DND-41 (cell line): ENCODE measurements around the gene MYBBP1A.

ENCODE experiments used
- ATAC-seq: fragments of 200-7000 bp; cut with Tn5 transposase; 3 replicates; pipeline ENCODE4 v1.9.1; 2021; ENCODE audit warnings: low read depth; ENCODE audit not compliant: insufficient read depth
- DNase-seq: peaks from one replicate; pipeline ENCODE4 v3.0.0-alpha.2; 2020
- H2AFZ ChIP-seq: 2 replicates; pipeline ENCODE4 v1.6.0; 2012; ENCODE audit warnings: low read depth, low read length
- H3K27ac ChIP-seq: 2 replicates; pipeline ENCODE4 v1.5.1; 2012; ENCODE audit warnings: low read length, inconsistent platforms
- H3K27me3 ChIP-seq: fragments of 200-600 bp; sonication (generic); 2 replicates; pipeline ENCODE4 v1.6.0; 2012; ENCODE audit warnings: low read length, mild to moderate bottlenecking, inconsistent platforms; ENCODE audit not compliant: insufficient read depth, poor library complexity
- H3K36me3 ChIP-seq: 2 replicates; pipeline ENCODE4 v1.5.1; 2012; ENCODE audit warnings: low read length, inconsistent platforms; ENCODE audit not compliant: insufficient read depth
- H3K4me1 ChIP-seq: 2 replicates; pipeline ENCODE4 v1.5.1; 2012; ENCODE audit warnings: mild to moderate bottlenecking, low read length; ENCODE audit not compliant: insufficient read depth
- H3K4me2 ChIP-seq: 2 replicates; pipeline ENCODE4 v1.6.0; 2012; ENCODE audit warnings: mild to moderate bottlenecking, moderate library complexity, low read length, inconsistent platforms; ENCODE audit not compliant: insufficient read depth
- H3K4me3 ChIP-seq, 2 experiments: fragments of 200-600 bp in 1 of 2; shearing (Covaris generic) in 1 of 2; 2 replicates each; pipeline ENCODE4 v1.5.1; 2012 to 2016; ENCODE audit warnings: inconsistent platforms in 2 of 2, low read length in 2 of 2, mild to moderate bottlenecking in 2 of 2, low read depth in 1 of 2, moderate library complexity in 1 of 2
- H3K79me2 ChIP-seq: 2 replicates; pipeline ENCODE4 v1.6.0; 2012; ENCODE audit warnings: low read length, inconsistent platforms; ENCODE audit not compliant: insufficient read depth
- H3K9ac ChIP-seq: 2 replicates; pipeline ENCODE4 v1.6.0; 2012; ENCODE audit warnings: low read depth, mild to moderate bottlenecking, inconsistent platforms, low read length, moderate library complexity
- H3K9me3 ChIP-seq: 2 replicates; pipeline ENCODE4 v1.5.1; 2012; ENCODE audit warnings: low read length, moderate library complexity, mild to moderate bottlenecking, inconsistent platforms; ENCODE audit not compliant: insufficient read depth, severe bottlenecking
- H4K20me1 ChIP-seq: 2 replicates; pipeline ENCODE4 v1.6.0; 2012; ENCODE audit warnings: low read length; ENCODE audit not compliant: insufficient read depth
- CTCF ChIP-seq: IDR thresholded peaks from 2 replicates; pipeline ENCODE4 v1.5.1; 2012; ENCODE audit warnings: borderline replicate concordance, low read length, moderate library complexity, mild to moderate bottlenecking; ENCODE audit not compliant: poor library complexity, severe bottlenecking; ENCODE audit errors: extremely low read depth
- EZH2 ChIP-seq: IDR thresholded peaks from 3 replicates; pipeline ENCODE4 v1.6.1; 2012; ENCODE audit warnings: borderline replicate concordance, low read depth, mild to moderate bottlenecking, moderate library complexity, low read length, inconsistent platforms; ENCODE audit not compliant: severe bottlenecking

MYBBP1A gene

GRCh38 chr17:4535667-4536258 is 19.4 kb downstream of the MYBBP1A start:
- H4K20me1 ChIP-seq, result peaks cover 27% of the 10 kb centered on the region; the same call in 1 of the 2 replicates
- peak; percentile 20; the same call in 2 of the 3 replicates for ATAC-seq
- DNase-seq, result peak; percentile 28
- H3K27ac ChIP-seq, result no peak overlapping the region
- no peaks in the 10 kb centered on the region for H3K79me2 ChIP-seq
- H3K36me3 ChIP-seq, result peaks cover 31% of the 10 kb centered on the region
- no peak for TF ChIP-seq EZH2
- no peak for TF ChIP-seq CTCF
- H2AFZ ChIP-seq, result no peak overlapping the region
- H3K9ac ChIP-seq, result no peak overlapping the region
- H3K27me3 ChIP-seq, result no peaks in the 10 kb centered on the region
- H3K4me3 ChIP-seq, result no peak overlapping the region
- H3K4me1 ChIP-seq, result no peaks in the 10 kb centered on the region
- no peaks in the 10 kb centered on the region for H3K9me3 ChIP-seq
- no peak overlapping the region for H3K4me2 ChIP-seq

- Histone ChIP-seq H3K36me3 (peaks cover 25% of the 10 kb centered on the region), H3K27ac (no peak overlapping the region), H3K9ac (no peak overlapping the region), H3K4me1 (no peaks in the 10 kb centered on the region), H4K20me1 (peaks cover 24% of the 10 kb centered on the region; the same call in 1 of the 2 replicates), H2AFZ (no peak overlapping the region), H3K79me2 (no peaks in the 10 kb centered on the region), H3K27me3 (no peaks in the 10 kb centered on the region), H3K4me2 (no peak overlapping the region), H3K9me3 (no peaks in the 10 kb centered on the region), H3K4me3 (no peak overlapping the region)
- DNase-seq (no peak), ATAC-seq (peak; percentile 3; the same call in 1 of the 3 replicates)
- no peak for TF ChIP-seq EZH2
- no peak for TF ChIP-seq CTCF
Measured at GRCh38 chr17:4534928-4535666, 20.1 kb downstream of the MYBBP1A start.

- no peak overlapping the region for H3K9ac ChIP-seq
- no peak overlapping the region for H3K4me3 ChIP-seq
- H4K20me1 ChIP-seq, result peaks cover 24% of the 10 kb centered on the region; the same call in 1 of the 2 replicates
- H3K27ac ChIP-seq, result no peak overlapping the region
- H3K27me3 ChIP-seq, result no peaks in the 10 kb centered on the region
- H3K79me2 ChIP-seq, result no peaks in the 10 kb centered on the region
- DNase-seq, result no peak
- H2AFZ ChIP-seq, result no peak overlapping the region
- TF ChIP-seq EZH2, result no peak
- no peak for TF ChIP-seq CTCF
- no peaks in the 10 kb centered on the region for H3K4me1 ChIP-seq
- no peak for ATAC-seq
- H3K9me3 ChIP-seq, result no peaks in the 10 kb centered on the region
- peaks cover 19% of the 10 kb centered on the region for H3K36me3 ChIP-seq
- H3K4me2 ChIP-seq, result no peak overlapping the region
Measured at GRCh38 chr17:4534515-4534914, 20.7 kb downstream of the MYBBP1A start.
